WTC11 (cell line): ENCODE data around the gene ANTXR2. TPM values are rescaled to one million over a fixed set of nuclear protein-coding genes. Genes with fewer than 3 reads are reported as not detected.

Source experiments
- ATAC-seq: fragments of 200-7000 bp; cut with Tn5 transposase; 2 replicates; pipeline ENCODE4 v1.10.0; 2021; ENCODE audit warnings: mild to moderate bottlenecking, moderate library complexity
- CTCF ChIA-PET: fragments of 300-600 bp; sonication (Branson Sonifier 250); formaldehyde crosslinking; loops from one replicate; lab custom pipeline; 2021; ENCODE audit warnings: antibody characterized with exemption; lab: Charles Lee
- POLR2A ChIA-PET: fragments of 350-600 bp; sonication (Branson Sonifier 250); formaldehyde crosslinking; loops from one replicate; lab custom pipeline; 2021; ENCODE audit warnings: antibody characterized with exemption; lab: Charles Lee
- DNase-seq: peaks from one replicate; pipeline ENCODE4 v3.0.0; 2021; ENCODE audit warnings: low spot score
- H3K27ac Mint-ChIP-seq: 2 replicates; pipeline ENCODE4 v1.8.0; 2021; ENCODE audit warnings: mixed read lengths
- H3K27me3 Mint-ChIP-seq: 2 replicates; pipeline ENCODE4 v1.8.0; 2021; ENCODE audit warnings: low read depth, mild to moderate bottlenecking, moderate library complexity, mixed read lengths
- H3K36me3 Mint-ChIP-seq: 2 replicates; pipeline ENCODE4 v1.8.0; 2021; ENCODE audit warnings: mixed read lengths
- H3K4me1 Mint-ChIP-seq: 2 replicates; pipeline ENCODE4 v1.8.0; 2022; ENCODE audit warnings: mixed read lengths
- H3K4me3 Mint-ChIP-seq: 2 replicates; pipeline ENCODE4 v1.8.0; 2021; ENCODE audit warnings: mild to moderate bottlenecking, moderate library complexity, mixed read lengths
- H3K9me3 Mint-ChIP-seq: 2 replicates; pipeline ENCODE4 v1.8.0; 2021; ENCODE audit warnings: mixed read lengths
- AR ChIP-seq: fragments of 250-450 bp; sonication (Bioruptor Pico); IDR thresholded peaks from 2 replicates; pipeline ENCODE4 v1.9.0; 2021; ENCODE audit warnings: mild to moderate bottlenecking
- ARID4B ChIP-seq: sonication (generic); formaldehyde crosslinking; IDR thresholded peaks from 2 replicates; pipeline ENCODE4 v1.8.0; 2023; ENCODE audit warnings: missing genetic modification reagents, mild to moderate bottlenecking, borderline replicate concordance
- ATF1 ChIP-seq: sonication (generic); formaldehyde crosslinking; IDR thresholded peaks from 2 replicates; pipeline ENCODE4 v1.8.1; 2023; ENCODE audit warnings: mild to moderate bottlenecking, moderate library complexity, missing genetic modification reagents
- CBFB ChIP-seq: sonication (generic); formaldehyde crosslinking; IDR thresholded peaks from 2 replicates; pipeline ENCODE4 v1.8.1; 2022; ENCODE audit warnings: mild to moderate bottlenecking, low read depth, missing genetic modification reagents
- CDX4 ChIP-seq: fragments of 250-450 bp; sonication (Bioruptor Pico); IDR thresholded peaks from 2 replicates; pipeline ENCODE4 v1.9.0; 2021; ENCODE audit warnings: moderate library complexity, mild to moderate bottlenecking, inconsistent platforms, borderline replicate concordance
- CREB1 ChIP-seq: sonication (generic); formaldehyde crosslinking; IDR thresholded peaks from 2 replicates; pipeline ENCODE4 v1.8.0; 2023; ENCODE audit warnings: mild to moderate bottlenecking, missing genetic modification reagents
- CREM ChIP-seq: sonication (generic); formaldehyde crosslinking; IDR thresholded peaks from 2 replicates; pipeline ENCODE4 v1.8.1; 2022; ENCODE audit warnings: mild to moderate bottlenecking, missing genetic modification reagents, moderate library complexity
- E2F4 ChIP-seq: sonication (generic); formaldehyde crosslinking; IDR thresholded peaks from 2 replicates; pipeline ENCODE4 v1.8.1; 2022; ENCODE audit warnings: low read depth, mild to moderate bottlenecking, moderate library complexity, missing genetic modification reagents, borderline replicate concordance
- E2F5 ChIP-seq: sonication (generic); formaldehyde crosslinking; IDR thresholded peaks from 2 replicates; pipeline ENCODE4 v1.8.1; 2022; ENCODE audit warnings: mild to moderate bottlenecking, moderate library complexity, missing genetic modification reagents
- ELF4 ChIP-seq: sonication (generic); formaldehyde crosslinking; IDR thresholded peaks from 2 replicates; pipeline ENCODE4 v1.8.1; 2022; ENCODE audit warnings: low read depth, mild to moderate bottlenecking, moderate library complexity, missing genetic modification reagents
- ESRRA ChIP-seq: sonication (generic); formaldehyde crosslinking; IDR thresholded peaks from 2 replicates; pipeline ENCODE4 v1.8.1; 2022; ENCODE audit warnings: mild to moderate bottlenecking, missing genetic modification reagents, borderline replicate concordance
- GRHL2 ChIP-seq: fragments of 250-450 bp; sonication (Bioruptor Pico); IDR thresholded peaks from 2 replicates; pipeline ENCODE4 v1.8.0; 2022; ENCODE audit warnings: mild to moderate bottlenecking, moderate library complexity; ENCODE audit not compliant: insufficient replicate concordance, severe bottlenecking
- HMGA2 ChIP-seq: fragments of 250-450 bp; sonication (Bioruptor Pico); IDR thresholded peaks from 2 replicates; pipeline ENCODE4 v1.4.0; 2021; ENCODE audit warnings: mild to moderate bottlenecking, moderate library complexity
- IRF2 ChIP-seq: sonication (generic); formaldehyde crosslinking; IDR thresholded peaks from 2 replicates; pipeline ENCODE4 v1.8.0; 2022; ENCODE audit warnings: low read depth, missing genetic modification reagents, borderline replicate concordance
- MLX ChIP-seq: sonication (generic); formaldehyde crosslinking; IDR thresholded peaks from 2 replicates; pipeline ENCODE4 v1.8.1; 2023; ENCODE audit warnings: mild to moderate bottlenecking, missing genetic modification reagents, moderate library complexity
- NR1H2 ChIP-seq: sonication (generic); formaldehyde crosslinking; IDR thresholded peaks from 2 replicates; pipeline ENCODE4 v1.9.0; 2021; ENCODE audit warnings: mild to moderate bottlenecking, moderate library complexity, missing genetic modification reagents
- PREB ChIP-seq: sonication (generic); formaldehyde crosslinking; IDR thresholded peaks from 2 replicates; pipeline ENCODE4 v1.8.1; 2022; ENCODE audit warnings: mild to moderate bottlenecking, missing genetic modification reagents, moderate library complexity, borderline replicate concordance
- SP1 ChIP-seq: sonication (generic); formaldehyde crosslinking; conservative IDR thresholded peaks from 2 replicates; pipeline ENCODE4 v1.8.1; 2022; ENCODE audit warnings: missing genetic modification reagents
- TEAD4 ChIP-seq: sonication (generic); formaldehyde crosslinking; IDR thresholded peaks from 2 replicates; pipeline ENCODE4 v1.8.0; 2022; ENCODE audit warnings: mild to moderate bottlenecking, missing genetic modification reagents
- ZNF416 ChIP-seq: fragments of 250-450 bp; sonication (Bioruptor Pico); IDR thresholded peaks from 2 replicates; pipeline ENCODE4 v1.9.0; 2021; ENCODE audit warnings: mild to moderate bottlenecking, inconsistent platforms
- ZNF425 ChIP-seq: fragments of 250-450 bp; sonication (Bioruptor Pico); conservative IDR thresholded peaks from 2 replicates; pipeline ENCODE4 v1.9.0; 2021; ENCODE audit warnings: mild to moderate bottlenecking
- total RNA-seq: library from RNA; stranded (reverse); gene quantifications from 3 replicates; pipeline ENCODE4 v1.2.3, GENCODE V29; 2021

The ANTXR2 gene
- total RNA-seq, 1 experiment from 2014 or later, result 9.9 TPM

GRCh38 chr4:80111276-80111675, 38.2 kb upstream of the ANTXR2 start (continued):
- TF ChIP-seq IRF2 (no peak), GRHL2 (CRISPR knock-in tag) (no peak), HMGA2 (CRISPR knock-in tag) (no peak)

GRCh38 chr4:80107374-80107773, 34.3 kb upstream of the ANTXR2 start:
- Mint-ChIP-seq H3K36me3 (peaks cover 4% of the 10 kb centered on the region; the same call in 1 of the 2 replicates), H3K27me3 (no peaks in the 10 kb centered on the region; the same call in 1 of the 2 replicates), H3K4me3 (no peak overlapping the region), H3K9me3 (peaks cover 27% of the 10 kb centered on the region), H3K27ac (no peak overlapping the region), H3K4me1 (no peaks in the 10 kb centered on the region)
- DNase-seq, result no peak
- POLR2A ChIA-PET, result no interaction called here
- CTCF ChIA-PET, result no interaction called here
- no peak for ATAC-seq
- TF ChIP-seq MLX (CRISPR knock-in tag), result no peak
- no peak for TF ChIP-seq ELF4 (CRISPR knock-in tag)
- TF ChIP-seq ZNF425 (CRISPR knock-in tag), result no peak
- TF ChIP-seq IRF2, result no peak
- no peak for TF ChIP-seq ESRRA
- no peak for TF ChIP-seq CREM
- TF ChIP-seq CBFB, result no peak
- TF ChIP-seq E2F4 (CRISPR knock-in tag), result no peak
- TF ChIP-seq E2F5 (CRISPR knock-in tag), result no peak
- TF ChIP-seq ZNF416 (CRISPR knock-in tag), result no peak
- no peak for TF ChIP-seq SP1
- TF ChIP-seq PREB (CRISPR knock-in tag), result no peak
- TF ChIP-seq NR1H2 (CRISPR knock-in tag), result no peak

- DNase-seq, result no peak
- ATAC-seq, result no peak
- ChIA-PET CTCF (no interaction called here), POLR2A (no interaction called here)
- H3K4me1 Mint-ChIP-seq, result no peaks in the 10 kb centered on the region
- peaks cover 4% of the 10 kb centered on the region; the same call in 1 of the 2 replicates for H3K36me3 Mint-ChIP-seq
- H3K4me3 Mint-ChIP-seq, result no peak overlapping the region
- peaks cover 27% of the 10 kb centered on the region for H3K9me3 Mint-ChIP-seq
- H3K27ac Mint-ChIP-seq, result no peak overlapping the region
- H3K27me3 Mint-ChIP-seq, result no peaks in the 10 kb centered on the region; the same call in 1 of the 2 replicates
- TF ChIP-seq TEAD4 (CRISPR knock-in tag), result no peak
- no peak for TF ChIP-seq AR (CRISPR knock-in tag)
- no peak for TF ChIP-seq CDX4 (CRISPR knock-in tag)
- TF ChIP-seq CREB1 (CRISPR knock-in tag), result no peak
- no peak for TF ChIP-seq ATF1
- no peak for TF ChIP-seq ARID4B
These were observed 31.9 kb upstream of the ANTXR2 start for GRCh38 chr4:80104927-80105326.
